BJ (cell line): ENCODE results near the gene CDH6. TPM values are rescaled to one million over a fixed set of nuclear protein-coding genes. Genes with fewer than 3 reads are reported as not detected.
A peak's percentile ranks its signal among the peaks of the same experiment; 100 is the strongest.

Experiments used
- CTCF ChIA-PET: fragments of 350-600 bp; formaldehyde crosslinking; extraction: SDS; loops from one replicate; lab custom pipeline; 2021; ENCODE audit warnings: antibody characterized with exemption, inconsistent platforms; lab: Yijun Ruan, JAX
- POLR2A ChIA-PET: fragments of 300-600 bp; sonication (Branson Sonifier 250); formaldehyde crosslinking; extraction: SDS; loops from one replicate; lab custom pipeline; 2021; ENCODE audit warnings: antibody characterized with exemption; lab: Charles Lee
- DNase-seq: peaks from one replicate; pipeline ENCODE4 v3.0.0-alpha.2; 2011; ENCODE audit warnings: low read depth
- H3K27me3 ChIP-seq: 2 replicates; pipeline ENCODE4 v1.6.0; 2011; ENCODE audit warnings: low read length; ENCODE audit not compliant: control insufficient read depth, insufficient read depth
- H3K36me3 ChIP-seq: 2 replicates; pipeline ENCODE4 v1.5.1; 2011; ENCODE audit warnings: low read length; ENCODE audit not compliant: control insufficient read depth, insufficient read depth
- H3K4me3 ChIP-seq: 2 replicates; pipeline ENCODE4 v1.5.1; 2011; ENCODE audit warnings: low read depth, mild to moderate bottlenecking, control low read depth, low read length
- CTCF ChIP-seq: IDR thresholded peaks from 2 replicates; pipeline ENCODE4 v1.5.1; 2011; ENCODE audit warnings: low read depth, mild to moderate bottlenecking, control low read depth, inconsistent platforms, low read length, moderate library complexity; ENCODE audit not compliant: insufficient read depth
- polyA plus RNA-seq: library from polyadenylated mRNA; depleted of rRNA; stranded (reverse); fragments of >200 nt; gene quantifications from 2 replicates; pipeline ENCODE4 v1.2.3, GENCODE V29; 2011

Gene CDH6
- polyA plus RNA-seq, 1 experiment, result 2.9 TPM

GRCh38 chr5:31225613-31226012 is 32.1 kb downstream of the CDH6 start:
- Histone ChIP-seq H3K27me3 (no peaks in the 10 kb centered on the region; the same call in 1 of the 2 replicates), H3K4me3 (no peak overlapping the region), H3K36me3 (no peaks in the 10 kb centered on the region)
- TF ChIP-seq CTCF, result no peak
- no peak for DNase-seq
- ChIA-PET POLR2A (no interaction called here), CTCF (interaction anchor here (2.3 kb wide), 1 partner anchor 9 kb away, joined by 6 read pairs; no protein-coding TSS in a partner anchor)

- CTCF ChIA-PET, result no interaction called here
- POLR2A ChIA-PET, result no interaction called here
- no peak for TF ChIP-seq CTCF
Observed at GRCh38 chr5:31226651-31227050, 33.2 kb downstream of the CDH6 start.

GRCh38 chr5:31229266-31229665 is 35.8 kb downstream of the CDH6 start:
- ChIA-PET CTCF (no interaction called here), POLR2A (no interaction called here)
- no peaks in the 10 kb centered on the region for H3K27me3 ChIP-seq
- TF ChIP-seq CTCF, result no peak
- H3K4me3 ChIP-seq, result no peak overlapping the region
- no peaks in the 10 kb centered on the region for H3K36me3 ChIP-seq
- no peak for DNase-seq

More at GRCh38 chr5:31226651-31227050, 33.2 kb downstream of the CDH6 start:
- DNase-seq, result no peak
- Histone ChIP-seq H3K36me3 (no peaks in the 10 kb centered on the region), H3K27me3 (no peaks in the 10 kb centered on the region), H3K4me3 (no peak overlapping the region)

GRCh38 chr5:31231177-31231838 is 37.8 kb downstream of the CDH6 start:
- ChIA-PET CTCF (interaction anchor here (0.9 to 2.6 kb wide), 14 partner anchors 7 to 429 kb away, joined by 3 to 23 read pairs (median 5); no protein-coding TSS in a partner anchor), POLR2A (no interaction called here)
- Histone ChIP-seq H3K36me3 (no peaks in the 10 kb centered on the region), H3K4me3 (no peak overlapping the region), H3K27me3 (no peaks in the 10 kb centered on the region)
- TF ChIP-seq CTCF, result no peak
- DNase-seq, result no peak

GRCh38 chr5:31232273-31232888 is 38.9 kb downstream of the CDH6 start:
- CTCF ChIA-PET, result interaction anchor here (0.5 to 2.6 kb wide), 22 partner anchors 8 to 430 kb away, joined by 3 to 23 read pairs (median 4); no protein-coding TSS in a partner anchor
- Histone ChIP-seq H3K27me3 (no peaks in the 10 kb centered on the region), H3K4me3 (no peak overlapping the region), H3K36me3 (no peaks in the 10 kb centered on the region)
- no peak for DNase-seq
- POLR2A ChIA-PET, result no interaction called here
- peak; percentile 83 for TF ChIP-seq CTCF
